SK-N-SH (cell line): ENCODE measurements around the gene ZNF605. TPM values are rescaled to one million over a fixed set of nuclear protein-coding genes. Genes with fewer than 3 reads are reported as not detected.

ENCODE experiments used
- CTCF ChIA-PET: fragments of 300-600, 350-600 bp; formaldehyde crosslinking; extraction: SDS; loops from one replicate; lab custom pipeline; 2021; lab: Yijun Ruan, JAX
- POLR2A ChIA-PET: fragments of 350-600 bp; sonication (Branson Sonifier 250); formaldehyde crosslinking; extraction: SDS; loops from one replicate; lab custom pipeline; 2020; ENCODE audit warnings: antibody characterized with exemption, inconsistent platforms; lab: Yijun Ruan, JAX
- DNase-seq: peaks from one replicate; pipeline ENCODE4 v3.0.0; 2012
- H2AFZ ChIP-seq: fragments of 200-600 bp; sonication (generic); 2 replicates; pipeline ENCODE4 v1.8.1; 2016; ENCODE audit warnings: antibody characterized with exemption, mild to moderate bottlenecking, low read depth
- H3F3A ChIP-seq: fragments of 200-600 bp; sonication (generic); replicated peaks from 2 replicates; pipeline ENCODE3; 2016; ENCODE audit warnings: antibody characterized with exemption, mild to moderate bottlenecking; ENCODE audit not compliant: insufficient read depth
- H3K27ac ChIP-seq, 2 experiments: fragments of 200-500 bp in 1 of 2; fragments of 200-600 bp in 1 of 2; sonication (Bioruptor generic) in 1 of 2; sonication (generic), shearing (Covaris generic) in 1 of 2; 2 replicates each; pipeline versions ENCODE4 v1.5.1 to v1.6.1; 2014 to 2016; ENCODE audit warnings: low read depth in 2 of 2, inconsistent platforms in 1 of 2, low read length in 1 of 2, mild to moderate bottlenecking in 1 of 2, mixed read lengths in 1 of 2
- H3K27me3 ChIP-seq: fragments of 200-600 bp; sonication (generic), shearing (Covaris generic); 2 replicates; pipeline ENCODE4 v1.6.1; 2016; ENCODE audit warnings: mixed run types; ENCODE audit not compliant: insufficient read depth
- H3K36me3 ChIP-seq, 2 experiments: fragments of 200-500 bp in 1 of 2; fragments of 200-600 bp in 1 of 2; sonication (Bioruptor generic) in 1 of 2; sonication (generic) in 1 of 2; replicated peaks in 1 of 2; 2 replicates each; pipeline versions ENCODE3 to v1.5.1; 2014 to 2016; ENCODE audit warnings: low read length in 1 of 2, mild to moderate bottlenecking in 1 of 2; ENCODE audit not compliant: insufficient read depth in 2 of 2, control insufficient read depth in 1 of 2
- H3K4me1 ChIP-seq, 2 experiments: fragments of 200-500 bp in 1 of 2; fragments of 200-600 bp in 1 of 2; sonication (Bioruptor generic) in 1 of 2; sonication (generic), shearing (Covaris generic) in 1 of 2; 2 replicates each; pipeline versions ENCODE4 v1.5.1 to v1.6.1; 2014 to 2016; ENCODE audit warnings: low read depth in 1 of 2, low read length in 1 of 2, mixed run types in 1 of 2; ENCODE audit not compliant: insufficient read depth in 2 of 2, control insufficient read depth in 1 of 2
- H3K4me2 ChIP-seq: fragments of 200-600 bp; sonication (generic), shearing (Covaris generic); 2 replicates; pipeline ENCODE4 v1.6.1; 2017; ENCODE audit warnings: mixed run types
- H3K4me3 ChIP-seq, 2 experiments: fragments of 200-500 bp in 1 of 2; fragments of 200-600 bp in 1 of 2; sonication (Bioruptor generic) in 1 of 2; sonication (generic), shearing (Covaris generic) in 1 of 2; 2 replicates each; pipeline versions ENCODE4 v1.5.1 to v1.8.1; 2014 to 2016; ENCODE audit warnings: low read depth in 2 of 2, inconsistent platforms in 1 of 2, low read length in 1 of 2, mild to moderate bottlenecking in 1 of 2, mixed read lengths in 1 of 2, moderate library complexity in 1 of 2
- H3K79me2 ChIP-seq: fragments of 200-600 bp; sonication (generic); 2 replicates; pipeline ENCODE4 v1.8.1; 2017; ENCODE audit warnings: mild to moderate bottlenecking; ENCODE audit not compliant: insufficient read depth
- H3K9ac ChIP-seq: fragments of 200-600 bp; sonication (generic); 2 replicates; pipeline ENCODE4 v1.6.1; 2017; ENCODE audit warnings: mixed run types
- H3K9me2 ChIP-seq: fragments of 200-600 bp; sonication (generic); 2 replicates; pipeline ENCODE4 v1.6.1; 2017; ENCODE audit warnings: mixed run types
- H3K9me3 ChIP-seq: fragments of 200-600 bp; sonication (generic); 2 replicates; pipeline ENCODE4 v1.6.1; 2017; ENCODE audit warnings: mixed run types, mild to moderate bottlenecking, moderate library complexity
- H4K20me1 ChIP-seq: fragments of 200-600 bp; sonication (generic); 2 replicates; pipeline ENCODE4 v1.6.1; 2017; ENCODE audit warnings: mild to moderate bottlenecking, mixed run types; ENCODE audit not compliant: insufficient read depth
- CHD2 ChIP-seq: fragments of 150-350 bp; IDR thresholded peaks from 2 replicates; pipeline ENCODE4 v1.6.1; 2018; ENCODE audit warnings: low read length; ENCODE audit not compliant: partially characterized antibody
- ELF1 ChIP-seq: IDR thresholded peaks from 2 replicates; pipeline ENCODE4 v1.4.0; 2012
- EP300 ChIP-seq, 2 experiments: IDR thresholded peaks; 2 replicates each; pipeline versions ENCODE4 v1.4.0 to v1.6.1; 2012; ENCODE audit warnings: borderline replicate concordance in 1 of 2, low read depth in 1 of 2, low read length in 1 of 2
- EZH2phosphoT487 ChIP-seq: fragments of 200-600 bp; sonication (generic); IDR thresholded peaks from 2 replicates; pipeline ENCODE4 v1.6.1; 2017; ENCODE audit warnings: low read depth, mixed run types, mild to moderate bottlenecking, antibody characterized with exemption, moderate library complexity, borderline replicate concordance
- FOXJ3 ChIP-seq: sonication (generic); formaldehyde crosslinking; IDR thresholded peaks from 2 replicates; pipeline ENCODE4 v1.5.1; 2020; ENCODE audit warnings: mild to moderate bottlenecking, missing genetic modification reagents
- GABPA ChIP-seq: IDR thresholded peaks from 2 replicates; pipeline ENCODE4 v1.4.0; 2012; ENCODE audit warnings: low read depth, mild to moderate bottlenecking
- GATA2 ChIP-seq: sonication (generic); formaldehyde crosslinking; IDR thresholded peaks from 2 replicates; pipeline ENCODE4 v1.5.0; 2020; ENCODE audit warnings: mild to moderate bottlenecking, missing genetic modification reagents
- JUND ChIP-seq: IDR thresholded peaks from 2 replicates; pipeline ENCODE4 v1.4.0; 2012
- MEF2A ChIP-seq: IDR thresholded peaks from 2 replicates; pipeline ENCODE4 v1.4.0; 2012; ENCODE audit warnings: low read depth, borderline replicate concordance
- NFIC ChIP-seq: IDR thresholded peaks from 2 replicates; pipeline ENCODE4 v1.4.0; 2012; ENCODE audit warnings: borderline replicate concordance
- POLR2AphosphoS5 ChIP-seq: IDR thresholded peaks from 2 replicates; pipeline ENCODE4 v1.6.1; 2012; ENCODE audit warnings: low read depth, low read length
- RCOR1 ChIP-seq: fragments of 150-350 bp; IDR thresholded peaks from 2 replicates; pipeline ENCODE4 v1.6.1; 2017; ENCODE audit warnings: antibody characterized with exemption, low read length
- RFX5 ChIP-seq: IDR thresholded peaks from 2 replicates; pipeline ENCODE4 v1.6.1; 2012; ENCODE audit warnings: mild to moderate bottlenecking, improper control_type of control experiment, low read length
- RXRA ChIP-seq: IDR thresholded peaks from 2 replicates; pipeline ENCODE4 v1.4.0; 2012; ENCODE audit warnings: low read depth, mild to moderate bottlenecking, borderline replicate concordance
- SIN3A ChIP-seq: IDR thresholded peaks from 2 replicates; pipeline ENCODE4 v1.6.1; 2012; ENCODE audit warnings: low read depth, mild to moderate bottlenecking, low read length, moderate library complexity, borderline replicate concordance
- SMC3 ChIP-seq: IDR thresholded peaks from 2 replicates; pipeline ENCODE4 v1.6.1; 2012; ENCODE audit warnings: low read depth, low read length, improper control_type of control experiment
- TAF1 ChIP-seq: IDR thresholded peaks from 2 replicates; pipeline ENCODE4 v1.6.1; 2012; ENCODE audit warnings: low read depth, mild to moderate bottlenecking, low read length, moderate library complexity, borderline replicate concordance
- WGBS: methylation state at CpG from one replicate; pipeline ENCODE4 v1.1.6; 2017; ENCODE audit warnings: low lambda C conversion rate; 5-methylcytosine and 5-hydroxymethylcytosine counted together
- polyA plus RNA-seq, 3 experiments: library from polyadenylated mRNA; depleted of rRNA; stranded (reverse); fragments of >200 nt; gene quantifications; 2 replicates each; pipeline ENCODE4 v1.2.3, GENCODE V29; 2012
- TF ChIP-seq, protein P1 (sequence below): fragments of 150-350 bp; IDR thresholded peaks from 2 replicates; pipeline ENCODE4 v1.6.1; 2017; ENCODE audit warnings: antibody characterized with exemption, low read length, low read depth, borderline replicate concordance
- TF ChIP-seq, protein P2 (sequence below): IDR thresholded peaks from 2 replicates; pipeline ENCODE4 v1.4.0; 2012; ENCODE audit warnings: low read depth, borderline replicate concordance
- TF ChIP-seq, protein P3 (sequence below): IDR thresholded peaks from 2 replicates; pipeline ENCODE4 v1.4.0; 2012; ENCODE audit warnings: low read depth, borderline replicate concordance

ZNF605 gene
- polyA plus RNA-seq, 1 of the 3 experiments (the other 2 are of a cell fraction) = 4.0 TPM

DNA sequence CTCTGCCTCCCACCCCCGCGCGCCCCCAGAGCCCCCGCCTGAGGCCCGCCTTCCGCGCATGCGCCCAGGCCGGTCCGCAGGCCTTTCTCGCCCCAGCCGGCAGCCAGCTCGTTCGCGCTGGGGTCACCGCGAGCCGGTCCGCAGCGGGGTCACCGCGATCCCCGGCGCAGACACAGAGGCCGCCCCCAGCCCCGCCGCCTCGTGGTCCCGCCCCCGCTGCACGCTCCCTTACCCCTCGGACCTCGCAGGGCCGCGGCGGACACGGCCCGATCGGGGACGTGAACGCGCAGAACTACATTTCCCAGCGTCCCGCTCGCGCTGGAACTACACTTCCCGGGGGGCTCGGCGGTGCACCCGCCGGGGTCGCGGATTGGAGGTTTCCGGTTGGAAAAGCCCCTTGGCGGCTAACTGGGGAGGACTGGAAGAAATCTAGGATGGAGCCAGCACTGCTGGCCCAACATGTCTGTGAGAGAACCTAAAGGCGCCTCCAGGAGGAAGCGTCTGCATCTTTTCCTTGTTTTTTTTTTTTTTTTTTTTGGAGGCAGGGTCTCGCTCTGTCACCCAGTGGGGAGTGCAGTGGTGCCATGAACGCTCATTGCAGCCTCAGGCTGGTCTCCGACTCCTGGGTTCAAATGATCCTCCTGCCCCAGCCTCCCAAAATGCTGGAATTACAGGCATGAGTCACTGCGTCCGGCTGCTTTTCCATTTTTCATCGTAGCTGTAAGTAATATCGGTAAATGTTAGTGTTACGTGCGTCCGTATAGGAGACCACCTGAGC is at the start of gene ZNF605 (continued):
- no peak for TF ChIP-seq RXRA
- no peak for TF ChIP-seq MEF2A
- TF ChIP-seq NFIC = no peak
- no peak for TF ChIP-seq SIN3A
- no peak for TF ChIP-seq RFX5
- TF ChIP-seq FOXJ3 (CRISPR knock-in tag) = no peak
- TF ChIP-seq TAF1 = 0 out of 2 replicates have a peak, but pooled peaks have one; percentile 17
- TF ChIP-seq, protein P1, sequence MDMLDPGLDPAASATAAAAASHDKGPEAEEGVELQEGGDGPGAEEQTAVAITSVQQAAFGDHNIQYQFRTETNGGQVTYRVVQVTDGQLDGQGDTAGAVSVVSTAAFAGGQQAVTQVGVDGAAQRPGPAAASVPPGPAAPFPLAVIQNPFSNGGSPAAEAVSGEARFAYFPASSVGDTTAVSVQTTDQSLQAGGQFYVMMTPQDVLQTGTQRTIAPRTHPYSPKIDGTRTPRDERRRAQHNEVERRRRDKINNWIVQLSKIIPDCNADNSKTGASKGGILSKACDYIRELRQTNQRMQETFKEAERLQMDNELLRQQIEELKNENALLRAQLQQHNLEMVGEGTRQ = no peak
- no peak for TF ChIP-seq EP300 (IDR thresholded peaks at IDR 0.05; ENCODE audit: borderline replicate concordance in 1 of 2, low read depth in 1 of 2, low read length in 1 of 2)
- TF ChIP-seq RCOR1 = no peak
- TF ChIP-seq POLR2AphosphoS5 = no peak; the same call in none of the 2 replicates
- peak; percentile 88 for TF ChIP-seq ELF1

DNA sequence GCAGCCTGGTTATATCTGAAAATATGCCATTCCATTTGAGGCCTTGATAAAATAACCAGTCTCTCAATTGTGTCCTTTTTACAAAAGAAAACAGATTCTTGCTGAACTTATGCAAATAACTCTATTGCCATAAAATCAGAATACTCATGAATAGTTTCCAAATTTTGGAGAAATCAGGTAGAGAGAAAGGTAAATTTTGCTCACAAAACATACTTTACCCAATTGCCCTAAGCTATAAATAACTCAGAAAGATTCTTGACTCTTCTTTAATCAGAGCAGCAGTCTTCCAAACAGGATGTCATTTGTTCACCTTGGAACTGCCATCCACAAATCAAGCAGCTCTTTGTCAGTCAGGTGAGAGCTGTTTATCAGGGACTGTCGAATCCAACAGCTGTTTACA is 42.6 kb upstream of the ZNF605 start:
- H3K9me3 ChIP-seq = peaks cover 32% of the 10 kb centered on the region
- H2AFZ ChIP-seq = no peak overlapping the region
- CTCF ChIA-PET = interaction anchor here (1.2 kb wide), 1 partner anchor 11 kb away, joined by 3 read pairs; no protein-coding TSS in a partner anchor
- H3K27me3 ChIP-seq = no peaks in the 10 kb centered on the region
- no peak overlapping the region for H3K27ac ChIP-seq
- 73% methylated on average over 1 of the region's 1 CpG for WGBS
- no peak overlapping the region; a peak in 1 of 4 replicates for H3K4me3 ChIP-seq
- no peak overlapping the region for H3K4me2 ChIP-seq
- TF ChIP-seq GATA2 (CRISPR knock-in tag) = no peak
- TF ChIP-seq ELF1 = no peak
- no peak for TF ChIP-seq EZH2phosphoT487
- TF ChIP-seq EP300 (IDR thresholded peaks at IDR 0.05; ENCODE audit: borderline replicate concordance in 1 of 2, low read depth in 1 of 2, low read length in 1 of 2) = no peak
- TF ChIP-seq GABPA = no peak
- TF ChIP-seq SIN3A = no peak
- TF ChIP-seq SMC3 = no peak
- TF ChIP-seq, protein P2, sequence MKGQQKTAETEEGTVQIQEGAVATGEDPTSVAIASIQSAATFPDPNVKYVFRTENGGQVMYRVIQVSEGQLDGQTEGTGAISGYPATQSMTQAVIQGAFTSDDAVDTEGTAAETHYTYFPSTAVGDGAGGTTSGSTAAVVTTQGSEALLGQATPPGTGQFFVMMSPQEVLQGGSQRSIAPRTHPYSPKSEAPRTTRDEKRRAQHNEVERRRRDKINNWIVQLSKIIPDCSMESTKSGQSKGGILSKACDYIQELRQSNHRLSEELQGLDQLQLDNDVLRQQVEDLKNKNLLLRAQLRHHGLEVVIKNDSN = no peak
- TF ChIP-seq JUND = no peak
- no peak for TF ChIP-seq RCOR1
- no peak for TF ChIP-seq CHD2
- TF ChIP-seq, protein P3, sequence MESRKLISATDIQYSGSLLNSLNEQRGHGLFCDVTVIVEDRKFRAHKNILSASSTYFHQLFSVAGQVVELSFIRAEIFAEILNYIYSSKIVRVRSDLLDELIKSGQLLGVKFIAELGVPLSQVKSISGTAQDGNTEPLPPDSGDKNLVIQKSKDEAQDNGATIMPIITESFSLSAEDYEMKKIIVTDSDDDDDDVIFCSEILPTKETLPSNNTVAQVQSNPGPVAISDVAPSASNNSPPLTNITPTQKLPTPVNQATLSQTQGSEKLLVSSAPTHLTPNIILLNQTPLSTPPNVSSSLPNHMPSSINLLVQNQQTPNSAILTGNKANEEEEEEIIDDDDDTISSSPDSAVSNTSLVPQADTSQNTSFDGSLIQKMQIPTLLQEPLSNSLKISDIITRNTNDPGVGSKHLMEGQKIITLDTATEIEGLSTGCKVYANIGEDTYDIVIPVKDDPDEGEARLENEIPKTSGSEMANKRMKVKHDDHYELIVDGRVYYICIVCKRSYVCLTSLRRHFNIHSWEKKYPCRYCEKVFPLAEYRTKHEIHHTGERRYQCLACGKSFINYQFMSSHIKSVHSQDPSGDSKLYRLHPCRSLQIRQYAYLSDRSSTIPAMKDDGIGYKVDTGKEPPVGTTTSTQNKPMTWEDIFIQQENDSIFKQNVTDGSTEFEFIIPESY = no peak
- TF ChIP-seq, all 33 proteins: peak for 0
- no peaks in the 10 kb centered on the region for H3K4me1 ChIP-seq
- no peak for DNase-seq
- POLR2A ChIA-PET = no interaction called here
- no peaks in the 10 kb centered on the region for H4K20me1 ChIP-seq
- H3K36me3 ChIP-seq = peaks cover 0 to 32% of the 10 kb centered on the region in 2 experiments
- no peaks in the 10 kb centered on the region for H3F3A ChIP-seq
- H3K79me2 ChIP-seq = peaks cover 93% of the 10 kb centered on the region
- H3K9me2 ChIP-seq = no peaks in the 10 kb centered on the region
- no peak overlapping the region for H3K9ac ChIP-seq
